GM21717 (cell line): ENCODE results near the gene ECT2.
"Not testable (repeated sequence)": the region's sequence is repeated elsewhere in the genome, so short reads cannot be mapped to it uniquely, and the experiment has no call there.

Source experiments
- ATAC-seq: cut with Tn5 transposase; IDR thresholded peaks from one replicate; pipeline ENCODE4 v1.9.1; 2021; ENCODE audit warnings: mild to moderate bottlenecking, moderate library complexity; ENCODE audit not compliant: unreplicated experiment

The ECT2 gene

GRCh38 chr3:172804323-172804722 is 53.8 kb downstream of the ECT2 start:
- ATAC-seq: no peak

- ATAC-seq: no peak
Observed at GRCh38 chr3:172808969-172809546, 58.5 kb downstream of the ECT2 start.

GRCh38 chr3:172811099-172811498 is 60.6 kb downstream of the ECT2 start:
- no peak for ATAC-seq

GRCh38 chr3:172813462-172813861 is 62.9 kb downstream of the ECT2 start:
- no peak for ATAC-seq

GRCh38 chr3:172814738-172815137 is 64.2 kb downstream of the ECT2 start:
- no peak for ATAC-seq

- ATAC-seq: no peak
Observed at GRCh38 chr3:172815857-172816256, 65.3 kb downstream of the ECT2 start.

- no peak for ATAC-seq
Observed at GRCh38 chr3:172816281-172816680, 65.8 kb downstream of the ECT2 start.

GRCh38 chr3:172816968-172817367 is 66.4 kb downstream of the ECT2 start:
- ATAC-seq: no peak

- ATAC-seq: no peak
Observed at GRCh38 chr3:172820492-172820891, 70.0 kb downstream of the ECT2 start.

GRCh38 chr3:172824229-172824628 is 73.7 kb downstream of the ECT2 start:
- no peak for ATAC-seq

- not testable (repeated sequence) for ATAC-seq
Observed at GRCh38 chr3:172827231-172827630, 76.7 kb downstream of the ECT2 start.

- no peak for ATAC-seq
Observed at GRCh38 chr3:172832983-172833382, 82.5 kb downstream of the ECT2 start.

- ATAC-seq: peak; percentile 75
Observed at GRCh38 chr3:172836390-172836997, 86.0 kb downstream of the ECT2 start.

- no peak for ATAC-seq
Observed at GRCh38 chr3:172839679-172840078, 89.2 kb downstream of the ECT2 start.

- ATAC-seq: no peak
Observed at GRCh38 chr3:172840463-172840862, 89.9 kb downstream of the ECT2 start.

- ATAC-seq: no peak
Observed at GRCh38 chr3:172840913-172841312, 90.4 kb downstream of the ECT2 start.

GRCh38 chr3:172844428-172844827 is 93.9 kb downstream of the ECT2 start:
- ATAC-seq: no peak

GRCh38 chr3:172846103-172846561 is 95.6 kb downstream of the ECT2 start:
- peak; percentile 70 for ATAC-seq

GRCh38 chr3:172846706-172847105 is 96.2 kb downstream of the ECT2 start:
- no peak for ATAC-seq

GRCh38 chr3:172847292-172847691 is 96.8 kb downstream of the ECT2 start:
- ATAC-seq: no peak

- ATAC-seq: no peak
Observed at GRCh38 chr3:172848910-172849309, 98.4 kb downstream of the ECT2 start.

- no peak for ATAC-seq
Observed at GRCh38 chr3:172853005-172853404, 102.5 kb downstream of the ECT2 start.
